Measurements from ENCODE around the gene DCST1.
A peak's percentile ranks its signal among the peaks of the same experiment; 100 is the strongest.

The DCST1 gene

DNA sequence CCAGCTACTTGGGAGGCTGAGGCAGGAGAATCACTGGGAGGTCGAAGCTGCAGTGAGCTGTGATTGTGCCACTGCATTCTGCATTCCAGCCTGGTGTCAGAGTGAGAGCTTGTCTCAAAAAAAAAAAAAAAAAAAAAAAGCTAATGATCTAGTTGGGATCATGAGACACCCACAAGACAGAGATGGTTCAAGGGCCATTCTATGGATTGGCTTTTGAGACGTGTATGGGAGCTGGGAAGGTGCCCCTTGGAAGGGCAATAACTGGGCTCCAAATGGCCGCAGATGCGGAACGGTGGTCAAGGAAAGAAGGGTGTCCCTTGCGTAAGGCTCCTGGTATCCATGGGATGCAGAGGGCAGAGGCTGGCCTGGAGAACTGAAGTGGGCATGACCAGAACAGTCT is 10.7 kb downstream of the DCST1 start:
- Histone ChIP-seq H3K9me3 (ENCODE audit: insufficient read depth, low read length) (no peaks in the 10 kb centered on the region), H3K4me1 (ENCODE audit: insufficient read depth, insufficient read length) (peaks cover 36% of the 10 kb centered on the region), H3K4me3 (ENCODE audit: insufficient read length, low read depth) (no peak overlapping the region), H3K9ac (ENCODE audit: insufficient read length, low read depth) (peak overlapping the region; percentile 37), H3K36me3 (ENCODE audit: insufficient read depth, insufficient read length, low read length) (no peaks in the 10 kb centered on the region), H3K27me3 (ENCODE audit: insufficient read depth, insufficient read length) (no peaks in the 10 kb centered on the region)
- no peak for DNase-seq (ENCODE audit: low read depth, low spot score)
- TF ChIP-seq SUZ12 (IDR thresholded peaks at IDR 0.05; ENCODE audit: extremely low read depth, insufficient read depth, insufficient read length) (no peak), YY1 (IDR thresholded peaks at IDR 0.05; ENCODE audit: insufficient read depth, insufficient read length) (no peak), ZNF274 (IDR thresholded peaks at IDR 0.05; ENCODE audit: low read depth, low read length) (no peak)

DNA sequence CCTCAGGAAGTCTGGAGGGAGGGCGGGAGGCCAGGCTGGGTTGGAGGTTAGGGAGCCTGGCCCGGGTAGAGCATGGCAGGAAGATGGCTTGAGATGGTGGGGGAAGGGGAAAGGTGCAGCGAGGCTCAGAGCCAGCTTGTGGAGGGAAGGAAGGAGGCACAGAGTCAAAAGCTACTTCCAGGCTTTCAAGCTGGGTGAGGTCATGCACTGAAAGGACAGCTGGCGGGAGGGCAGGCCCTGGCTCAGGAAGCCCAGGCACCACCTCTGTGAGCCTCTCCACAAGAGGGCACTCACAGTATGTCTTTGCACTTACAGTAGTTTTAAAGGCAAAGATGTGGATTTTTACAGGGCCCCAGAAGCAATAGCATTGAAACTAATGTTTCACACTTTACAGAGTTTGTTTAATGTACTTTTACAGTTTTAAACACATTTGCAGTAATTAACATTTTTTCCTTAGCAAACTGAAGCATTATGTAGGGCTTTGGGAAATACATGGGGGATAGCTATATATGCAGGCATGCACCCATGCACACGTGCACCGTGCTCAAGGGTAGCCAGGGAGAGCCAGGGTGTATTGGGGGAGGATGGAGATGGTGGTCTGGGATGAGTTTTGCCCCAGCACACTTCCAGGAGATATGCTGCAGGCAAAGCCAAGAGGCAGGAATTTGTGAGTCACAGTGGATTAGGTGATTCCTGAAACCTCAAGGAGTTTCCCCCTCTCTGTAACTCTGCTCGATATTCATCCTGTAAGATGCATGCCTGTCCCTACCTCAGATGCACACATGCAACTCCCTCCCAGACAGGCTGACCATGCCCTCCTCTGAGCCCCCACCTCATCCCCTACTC is 11.4 kb downstream of the DCST1 start:
- no peak overlapping the region for H3K4me3 ChIP-seq (ENCODE audit: insufficient read length, low read depth)
- H3K9ac ChIP-seq (ENCODE audit: insufficient read length, low read depth), result peak overlapping the region; percentile 37
- no peaks in the 10 kb centered on the region for H3K9me3 ChIP-seq (ENCODE audit: insufficient read depth, low read length)
- no peaks in the 10 kb centered on the region for H3K36me3 ChIP-seq (ENCODE audit: insufficient read depth, insufficient read length, low read length)
- H3K27me3 ChIP-seq (ENCODE audit: insufficient read depth, insufficient read length), result no peaks in the 10 kb centered on the region
- H3K4me1 ChIP-seq (ENCODE audit: insufficient read depth, insufficient read length), result peaks cover 40% of the 10 kb centered on the region
- TF ChIP-seq YY1 (IDR thresholded peaks at IDR 0.05; ENCODE audit: insufficient read depth, insufficient read length), result no peak
- TF ChIP-seq ZNF274 (IDR thresholded peaks at IDR 0.05; ENCODE audit: low read depth, low read length), result no peak
- TF ChIP-seq SUZ12 (IDR thresholded peaks at IDR 0.05; ENCODE audit: extremely low read depth, insufficient read depth, insufficient read length), result no peak
- peak; percentile 90 for DNase-seq (ENCODE audit: low read depth, low spot score)

DNA sequence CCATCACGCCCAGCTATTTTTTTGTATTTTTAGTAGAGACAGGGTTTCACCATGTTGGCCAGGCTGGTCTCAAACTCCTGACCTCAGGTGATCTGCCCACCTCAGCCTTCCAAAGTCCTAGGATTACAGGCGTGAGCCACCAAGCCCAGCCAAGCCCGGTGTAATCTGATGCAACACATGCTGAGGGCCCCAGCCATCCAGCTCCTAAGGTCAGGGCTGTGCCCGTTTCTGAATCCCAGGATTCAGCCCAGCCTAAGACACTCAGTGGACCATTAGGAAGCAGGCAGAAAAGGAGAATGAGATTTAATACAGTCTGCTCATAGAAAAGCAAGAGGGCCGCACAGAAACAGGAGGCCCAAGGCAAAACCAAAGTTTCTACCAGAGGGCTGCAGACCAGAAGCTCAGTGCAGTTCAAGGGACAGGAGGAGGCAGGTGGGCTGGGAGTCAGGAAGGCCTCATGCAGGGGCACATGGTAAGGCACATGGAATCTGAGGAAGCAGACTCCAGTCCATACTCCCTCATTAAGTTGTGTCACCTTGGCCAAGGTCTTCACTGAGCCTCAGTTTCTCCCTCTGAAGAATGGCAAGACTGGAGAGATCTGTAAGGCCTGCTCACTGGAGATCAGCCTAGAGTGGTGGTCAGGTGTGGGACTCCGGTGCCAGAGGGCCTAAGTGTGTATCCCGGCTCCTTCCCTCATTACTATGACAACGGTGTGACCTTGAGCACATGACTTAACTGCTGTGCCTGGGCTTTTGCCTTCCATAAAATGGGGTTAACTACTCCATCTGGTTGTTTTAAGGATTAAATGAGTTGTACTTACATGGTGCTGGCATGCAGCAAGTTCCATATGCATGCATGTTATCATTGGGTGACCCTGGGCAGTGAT is 15.1 kb downstream of the DCST1 start:
- peaks cover 51% of the 10 kb centered on the region for H3K4me1 ChIP-seq (ENCODE audit: insufficient read depth, insufficient read length)
- H3K9ac ChIP-seq (ENCODE audit: insufficient read length, low read depth), result no peak overlapping the region
- TF ChIP-seq ZNF274 (IDR thresholded peaks at IDR 0.05; ENCODE audit: low read depth, low read length) (no peak), SUZ12 (IDR thresholded peaks at IDR 0.05; ENCODE audit: extremely low read depth, insufficient read depth, insufficient read length) (no peak), YY1 (IDR thresholded peaks at IDR 0.05; ENCODE audit: insufficient read depth, insufficient read length) (no peak)

DNA sequence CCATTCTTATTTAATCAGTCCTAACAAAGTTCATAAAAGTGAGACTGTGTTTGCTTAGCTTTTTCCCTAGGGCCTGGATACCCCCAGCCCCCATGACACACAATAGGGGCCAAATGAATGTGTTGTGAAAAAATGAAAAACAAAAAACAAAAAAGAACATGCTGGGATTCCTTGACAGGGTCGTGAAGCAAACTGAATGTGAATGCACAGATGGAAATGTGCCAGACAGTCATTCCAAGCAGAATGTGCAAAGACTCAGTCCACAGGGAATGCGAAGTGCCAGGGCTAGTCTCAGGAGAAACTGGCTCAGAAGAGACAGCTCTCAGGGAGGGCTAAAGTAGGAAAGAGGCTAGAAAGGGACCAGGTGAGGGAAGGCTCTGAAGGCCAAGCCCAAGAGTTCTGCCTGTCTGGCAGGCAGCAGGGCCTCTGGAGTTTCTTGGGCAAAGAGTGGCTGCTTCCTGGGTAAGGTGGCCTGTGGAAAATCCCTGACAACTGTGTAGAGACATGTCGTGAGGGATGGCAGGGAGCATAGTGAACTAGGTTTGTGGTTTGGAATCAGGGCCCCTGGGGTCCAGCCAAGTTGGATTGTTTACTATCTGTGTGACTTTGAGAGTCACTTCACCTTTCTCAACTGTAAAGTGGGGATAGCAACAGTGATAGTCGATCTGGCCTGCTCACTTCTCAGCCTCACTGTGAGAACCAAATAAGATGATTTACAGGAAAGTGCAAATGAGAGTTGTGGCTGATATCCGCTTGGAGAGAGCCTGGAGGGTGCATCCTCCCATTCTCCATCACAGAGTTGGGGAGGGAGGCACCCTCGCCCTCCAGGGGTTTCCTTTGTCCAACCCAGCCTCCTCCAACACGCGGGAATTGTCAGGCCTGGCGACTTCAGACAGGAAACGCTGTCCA is 16.3 kb downstream of the DCST1 start:
- Histone ChIP-seq H3K36me3 (ENCODE audit: insufficient read depth, insufficient read length, low read length) (peaks cover 19% of the 10 kb centered on the region), H3K4me1 (ENCODE audit: insufficient read depth, insufficient read length) (peaks cover 44% of the 10 kb centered on the region), H3K27me3 (ENCODE audit: insufficient read depth, insufficient read length) (peaks cover 18% of the 10 kb centered on the region), H3K4me3 (ENCODE audit: insufficient read length, low read depth) (peak overlapping the region; percentile 81), H3K9ac (ENCODE audit: insufficient read length, low read depth) (peak overlapping the region; percentile 99), H3K9me3 (ENCODE audit: insufficient read depth, low read length) (no peaks in the 10 kb centered on the region)
- TF ChIP-seq ZNF274 (IDR thresholded peaks at IDR 0.05; ENCODE audit: low read depth, low read length), result no peak
- TF ChIP-seq SUZ12 (IDR thresholded peaks at IDR 0.05; ENCODE audit: extremely low read depth, insufficient read depth, insufficient read length), result no peak
- no peak for TF ChIP-seq YY1 (IDR thresholded peaks at IDR 0.05; ENCODE audit: insufficient read depth, insufficient read length)
- DNase-seq (ENCODE audit: low read depth, low spot score), result no peak

More for the DNA sequence above, 15.1 kb downstream of the DCST1 start:
- Histone ChIP-seq H3K27me3 (ENCODE audit: insufficient read depth, insufficient read length) (peaks cover 18% of the 10 kb centered on the region), H3K9me3 (ENCODE audit: insufficient read depth, low read length) (no peaks in the 10 kb centered on the region), H3K4me3 (ENCODE audit: insufficient read length, low read depth) (no peak overlapping the region), H3K36me3 (ENCODE audit: insufficient read depth, insufficient read length, low read length) (peaks cover 7% of the 10 kb centered on the region)
- no peak for DNase-seq (ENCODE audit: low read depth, low spot score)

DNA sequence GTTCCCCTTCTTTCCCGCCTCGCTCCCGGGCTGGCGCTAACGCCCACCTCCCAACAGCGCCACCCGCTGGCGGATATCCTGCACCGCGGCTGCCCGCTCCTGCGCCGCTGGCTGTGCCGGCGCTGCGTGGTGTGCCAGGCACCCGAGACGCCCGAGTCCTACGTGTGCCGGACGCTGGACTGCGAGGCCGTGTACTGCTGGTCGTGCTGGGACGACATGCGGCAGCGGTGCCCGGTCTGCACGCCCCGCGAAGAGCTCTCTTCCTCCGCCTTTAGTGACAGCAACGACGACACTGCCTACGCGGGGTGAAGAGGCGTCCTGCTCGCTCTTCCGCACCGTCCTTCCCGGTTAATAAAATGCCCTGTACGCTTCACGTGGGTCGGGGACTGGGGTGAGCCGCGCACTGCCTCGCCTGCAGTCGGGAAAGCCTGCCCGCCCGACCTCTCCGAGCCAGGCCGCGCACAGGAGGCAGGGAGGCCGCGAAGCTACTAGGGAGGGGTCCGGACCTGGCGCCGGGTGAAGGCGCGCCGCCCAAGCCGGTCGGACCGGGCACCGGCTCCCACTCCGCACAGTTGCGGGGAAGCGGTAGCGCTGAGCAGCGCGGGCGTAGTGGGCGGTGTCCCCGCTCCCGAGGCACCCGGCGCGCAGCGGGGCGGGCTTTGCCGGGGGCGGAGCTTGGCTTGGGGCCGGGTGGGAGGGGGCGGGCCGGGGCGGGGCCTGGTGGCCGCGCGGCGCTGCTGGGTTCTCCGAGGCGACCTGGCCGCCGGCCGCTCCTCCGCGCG is 17.1 kb downstream of the DCST1 start, which contains the start of gene ADAM15:
TSS of gene ADAM15 (plus strand) at position 757 of the 782 bp plus-strand sequence. CDS start 71 bp downstream, outside the sequence.
- peak; percentile 82 for DNase-seq (ENCODE audit: low read depth, low spot score)
- Histone ChIP-seq H3K9me3 (ENCODE audit: insufficient read depth, low read length) (no peaks in the 10 kb centered on the region), H3K27me3 (ENCODE audit: insufficient read depth, insufficient read length) (peaks cover 18% of the 10 kb centered on the region), H3K36me3 (ENCODE audit: insufficient read depth, insufficient read length, low read length) (peaks cover 26% of the 10 kb centered on the region), H3K4me1 (ENCODE audit: insufficient read depth, insufficient read length) (peaks cover 36% of the 10 kb centered on the region), H3K9ac (ENCODE audit: insufficient read length, low read depth) (peak within 1 kb of the TSS; percentile 99), H3K4me3 (ENCODE audit: insufficient read length, low read depth) (peak within 1 kb of the TSS; percentile 81)
- TF ChIP-seq SUZ12 (IDR thresholded peaks at IDR 0.05; ENCODE audit: extremely low read depth, insufficient read depth, insufficient read length) (no peak), ZNF274 (IDR thresholded peaks at IDR 0.05; ENCODE audit: low read depth, low read length) (no peak)

DNA sequence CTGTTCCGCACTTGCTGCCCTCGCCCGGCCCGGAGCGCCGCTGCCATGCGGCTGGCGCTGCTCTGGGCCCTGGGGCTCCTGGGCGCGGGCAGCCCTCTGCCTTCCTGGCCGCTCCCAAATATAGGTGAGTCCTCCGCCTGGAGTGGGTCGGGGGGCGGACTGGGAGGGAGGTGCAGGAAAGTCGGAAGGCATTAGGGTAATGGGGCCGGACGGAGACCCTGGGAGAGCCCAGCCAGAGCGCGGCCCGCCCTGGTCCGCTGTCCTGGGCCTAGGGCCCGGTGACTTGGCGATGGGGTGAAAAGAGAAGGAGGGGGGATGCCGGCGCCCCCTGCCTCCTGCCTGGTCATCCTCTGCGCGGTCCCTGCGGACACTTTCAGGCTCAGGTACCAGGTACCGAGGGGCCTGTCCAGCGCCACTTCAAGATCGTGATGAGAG is 17.7 kb downstream of the DCST1 start:
- Histone ChIP-seq H3K4me1 (ENCODE audit: insufficient read depth, insufficient read length) (peaks cover 30% of the 10 kb centered on the region), H3K9me3 (ENCODE audit: insufficient read depth, low read length) (no peaks in the 10 kb centered on the region), H3K36me3 (ENCODE audit: insufficient read depth, insufficient read length, low read length) (peaks cover 32% of the 10 kb centered on the region), H3K4me3 (ENCODE audit: insufficient read length, low read depth) (peak overlapping the region; percentile 79), H3K27me3 (ENCODE audit: insufficient read depth, insufficient read length) (peaks cover 18% of the 10 kb centered on the region), H3K9ac (ENCODE audit: insufficient read length, low read depth) (peak overlapping the region; percentile 88)
- TF ChIP-seq ZNF274 (IDR thresholded peaks at IDR 0.05; ENCODE audit: low read depth, low read length) (no peak), SUZ12 (IDR thresholded peaks at IDR 0.05; ENCODE audit: extremely low read depth, insufficient read depth, insufficient read length) (no peak), YY1 (IDR thresholded peaks at IDR 0.05; ENCODE audit: insufficient read depth, insufficient read length) (no peak)
- no peak for DNase-seq (ENCODE audit: low read depth, low spot score)
